Liver (tissue), 2 donors: Measurements from ENCODE around the gene HUNK.

ENCODE experiments used
- CTCF ChIP-seq: fragments of 150-350 bp; IDR thresholded peaks from 2 replicates; pipeline ENCODE4 v1.5.1; 2017; ENCODE audit warnings: improper control_type of control experiment, low read depth, low read length; ENCODE audit not compliant: missing input control
- YY1 ChIP-seq: IDR thresholded peaks from 2 replicates; pipeline ENCODE4 v1.6.1; 2016; ENCODE audit warnings: antibody characterized with exemption, mild to moderate bottlenecking
- donor health status: healthy.

GRCh38 chr21:32021319-32021994 lies 148.6 kb downstream of the HUNK start:
- TF ChIP-seq YY1, result no peak
- no peak for TF ChIP-seq CTCF
